Measurements from ENCODE around the gene ARID4A. TPM values are rescaled to one million over a fixed set of nuclear protein-coding genes. Genes with fewer than 3 reads are reported as not detected.
A peak's percentile ranks its signal among the peaks of the same experiment; 100 is the strongest.

ARID4A gene
- total and polyA plus RNA-seq, 9 of the 15 experiments (the other 6 are each of a cell fraction or from before 2014, with no cell fraction given) = 2.4 to 11.5 (median 8.7) TPM

DNA sequence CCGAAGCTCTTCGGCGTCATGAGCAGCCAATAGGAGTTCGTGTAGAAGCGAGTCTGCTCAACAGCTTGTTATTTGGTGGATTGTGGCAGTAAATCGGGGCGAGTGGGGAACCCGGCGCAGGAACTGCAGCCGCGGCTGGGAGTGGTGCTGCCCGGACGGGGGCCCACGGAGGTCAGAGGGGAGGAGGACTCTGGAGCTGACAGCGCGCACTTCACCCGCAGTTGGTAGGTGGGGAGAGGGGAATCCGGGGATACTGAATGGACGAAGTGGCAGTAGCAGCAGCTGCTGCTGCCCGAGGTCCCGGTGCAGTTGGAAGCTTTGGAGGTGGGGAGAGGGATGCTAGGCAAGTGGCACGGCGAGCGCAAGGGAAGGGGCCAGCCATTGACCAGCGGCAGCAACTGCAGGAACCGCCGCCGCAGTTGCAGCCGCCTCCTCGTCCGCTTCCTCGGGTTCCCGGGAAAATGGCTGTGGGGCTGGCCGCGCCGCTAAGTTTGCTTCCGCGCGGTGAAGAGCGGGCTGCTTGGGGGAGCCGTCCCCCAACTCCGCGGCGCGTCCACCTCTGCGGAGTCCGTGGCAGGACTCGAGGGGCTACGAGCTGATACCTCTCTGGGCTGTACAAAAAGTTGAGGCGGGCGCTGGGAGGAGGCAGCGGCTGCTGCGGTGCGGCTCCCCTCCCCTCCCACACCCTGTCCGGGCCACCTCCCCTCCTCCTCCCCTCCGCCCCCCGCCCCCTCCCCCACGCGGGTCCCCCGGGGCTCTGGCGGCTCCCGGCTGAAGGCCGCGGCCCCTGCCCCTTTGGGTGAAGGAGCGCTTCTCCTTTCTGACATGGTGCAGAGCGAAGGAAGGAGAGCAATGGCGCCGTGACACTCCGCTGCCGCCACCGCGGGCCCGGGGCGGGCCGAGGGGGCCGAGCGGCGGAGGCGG is at the start of gene ARID4A (continued):
- TF ChIP-seq KDM5B (IDR thresholded peaks at IDR 0.05; ENCODE audit: insufficient replicate concordance, low read depth, low read length) (peak; percentile 37), HMGN3 (IDR thresholded peaks at IDR 0.05; ENCODE audit: borderline replicate concordance, extremely low read depth, insufficient read length, low read depth, low read length) (peak; percentile 62), NEUROD1 (IDR thresholded peaks at IDR 0.05; ENCODE audit: borderline replicate concordance, low read depth, low read length, partially characterized antibody) (no peak), SNIP1 (IDR thresholded peaks at IDR 0.05; ENCODE audit: low read depth) (no peak), RB1 (IDR thresholded peaks at IDR 0.05; ENCODE audit: low read depth) (no peak), TBP (optimal IDR thresholded peaks at IDR 0.05; ENCODE audit: low read depth, low read length) (peak; percentile 24), L3MBTL2 (IDR thresholded peaks at IDR 0.05) (peak; percentile 62; the same call in 1 of the 2 replicates), PTRF (tag; IDR thresholded peaks at IDR 0.05) (no peak), HCFC1 (IDR thresholded peaks at IDR 0.05; ENCODE audit: low read depth, low read length) (no peak), CHD1 (IDR thresholded peaks at IDR 0.05; ENCODE audit: low read length) (peak; percentile 67), EHMT2 (IDR thresholded peaks at IDR 0.05) (no peak), HDAC2 (IDR thresholded peaks at IDR 0.05) (peak; percentile 27; the same call in 1 of the 2 replicates), SRSF9 (IDR thresholded peaks at IDR 0.05; ENCODE audit: borderline replicate concordance, low read depth, low read length) (no peak), ZZZ3 (IDR thresholded peaks at IDR 0.05) (no peak), ZBED1 (IDR thresholded peaks at IDR 0.05) (no peak), MYC (IDR thresholded peaks at IDR 0.05; ENCODE audit: low read depth, low read length) (no peak), MYC (CRISPR knock-in tag; IDR thresholded peaks at IDR 0.05; ENCODE audit: borderline replicate concordance, low read depth) (0 out of 2 replicates have a peak, but pooled peaks have one; percentile 32)
- TF ChIP-seq, protein P1, sequence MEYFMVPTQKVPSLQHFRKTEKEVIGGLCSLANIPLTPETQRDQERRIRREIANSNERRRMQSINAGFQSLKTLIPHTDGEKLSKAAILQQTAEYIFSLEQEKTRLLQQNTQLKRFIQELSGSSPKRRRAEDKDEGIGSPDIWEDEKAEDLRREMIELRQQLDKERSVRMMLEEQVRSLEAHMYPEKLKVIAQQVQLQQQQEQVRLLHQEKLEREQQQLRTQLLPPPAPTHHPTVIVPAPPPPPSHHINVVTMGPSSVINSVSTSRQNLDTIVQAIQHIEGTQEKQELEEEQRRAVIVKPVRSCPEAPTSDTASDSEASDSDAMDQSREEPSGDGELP (CRISPR knock-in tag; IDR thresholded peaks at IDR 0.05; ENCODE audit: borderline replicate concordance) = no peak
- TF ChIP-seq, protein P2, sequence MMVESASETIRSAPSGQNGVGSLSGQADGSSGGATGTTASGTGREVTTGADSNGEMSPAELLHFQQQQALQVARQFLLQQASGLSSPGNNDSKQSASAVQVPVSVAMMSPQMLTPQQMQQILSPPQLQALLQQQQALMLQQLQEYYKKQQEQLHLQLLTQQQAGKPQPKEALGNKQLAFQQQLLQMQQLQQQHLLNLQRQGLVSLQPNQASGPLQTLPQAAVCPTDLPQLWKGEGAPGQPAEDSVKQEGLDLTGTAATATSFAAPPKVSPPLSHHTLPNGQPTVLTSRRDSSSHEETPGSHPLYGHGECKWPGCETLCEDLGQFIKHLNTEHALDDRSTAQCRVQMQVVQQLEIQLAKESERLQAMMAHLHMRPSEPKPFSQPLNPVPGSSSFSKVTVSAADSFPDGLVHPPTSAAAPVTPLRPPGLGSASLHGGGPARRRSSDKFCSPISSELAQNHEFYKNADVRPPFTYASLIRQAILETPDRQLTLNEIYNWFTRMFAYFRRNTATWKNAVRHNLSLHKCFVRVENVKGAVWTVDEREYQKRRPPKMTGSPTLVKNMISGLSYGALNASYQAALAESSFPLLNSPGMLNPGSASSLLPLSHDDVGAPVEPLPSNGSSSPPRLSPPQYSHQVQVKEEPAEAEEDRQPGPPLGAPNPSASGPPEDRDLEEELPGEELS (CRISPR knock-in tag; IDR thresholded peaks at IDR 0.05; ENCODE audit: borderline replicate concordance) = no peak
- TF ChIP-seq, protein P3, sequence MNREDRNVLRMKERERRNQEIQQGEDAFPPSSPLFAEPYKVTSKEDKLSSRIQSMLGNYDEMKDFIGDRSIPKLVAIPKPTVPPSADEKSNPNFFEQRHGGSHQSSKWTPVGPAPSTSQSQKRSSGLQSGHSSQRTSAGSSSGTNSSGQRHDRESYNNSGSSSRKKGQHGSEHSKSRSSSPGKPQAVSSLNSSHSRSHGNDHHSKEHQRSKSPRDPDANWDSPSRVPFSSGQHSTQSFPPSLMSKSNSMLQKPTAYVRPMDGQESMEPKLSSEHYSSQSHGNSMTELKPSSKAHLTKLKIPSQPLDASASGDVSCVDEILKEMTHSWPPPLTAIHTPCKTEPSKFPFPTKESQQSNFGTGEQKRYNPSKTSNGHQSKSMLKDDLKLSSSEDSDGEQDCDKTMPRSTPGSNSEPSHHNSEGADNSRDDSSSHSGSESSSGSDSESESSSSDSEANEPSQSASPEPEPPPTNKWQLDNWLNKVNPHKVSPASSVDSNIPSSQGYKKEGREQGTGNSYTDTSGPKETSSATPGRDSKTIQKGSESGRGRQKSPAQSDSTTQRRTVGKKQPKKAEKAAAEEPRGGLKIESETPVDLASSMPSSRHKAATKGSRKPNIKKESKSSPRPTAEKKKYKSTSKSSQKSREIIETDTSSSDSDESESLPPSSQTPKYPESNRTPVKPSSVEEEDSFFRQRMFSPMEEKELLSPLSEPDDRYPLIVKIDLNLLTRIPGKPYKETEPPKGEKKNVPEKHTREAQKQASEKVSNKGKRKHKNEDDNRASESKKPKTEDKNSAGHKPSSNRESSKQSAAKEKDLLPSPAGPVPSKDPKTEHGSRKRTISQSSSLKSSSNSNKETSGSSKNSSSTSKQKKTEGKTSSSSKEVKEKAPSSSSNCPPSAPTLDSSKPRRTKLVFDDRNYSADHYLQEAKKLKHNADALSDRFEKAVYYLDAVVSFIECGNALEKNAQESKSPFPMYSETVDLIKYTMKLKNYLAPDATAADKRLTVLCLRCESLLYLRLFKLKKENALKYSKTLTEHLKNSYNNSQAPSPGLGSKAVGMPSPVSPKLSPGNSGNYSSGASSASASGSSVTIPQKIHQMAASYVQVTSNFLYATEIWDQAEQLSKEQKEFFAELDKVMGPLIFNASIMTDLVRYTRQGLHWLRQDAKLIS (CRISPR knock-in tag; IDR thresholded peaks at IDR 0.05) = no peak
